Body of pancreas (tissue), 4 donors: ENCODE measurements around the gene LEF1. TPM values are rescaled to one million over a fixed set of nuclear protein-coding genes. Genes with fewer than 3 reads are reported as not detected.

Experiments used
- ATAC-seq: fragments of 150-250 bp; one replicate; pipeline ENCODE4 v1.9.1; 2016
- DNase-seq, 4 donors: peaks; one replicate each; pipeline ENCODE4 v3.0.0-alpha.2; 2019
- H3K27ac ChIP-seq, 4 donors: fragments of 200-600 bp; sonication (generic); 1 replicate in 3 of 4; 2 replicates in 1 of 4; pipeline versions ENCODE4 v1.5.1 to v1.6.1; 2016 to 2019; ENCODE audit warnings: mild to moderate bottlenecking in 1 of 4, mixed read lengths in 1 of 4, moderate library complexity in 1 of 4
- H3K27me3 ChIP-seq, 2 donors: fragments of 200-600 bp; sonication (generic); one replicate each; pipeline ENCODE4 v1.6.0; 2016; ENCODE audit warnings: mild to moderate bottlenecking in 1 of 2
- H3K36me3 ChIP-seq, 2 donors: fragments of 200-600 bp; sonication (generic); replicated peaks in 1 of 2; 2 replicates each; pipeline ENCODE4 v1.5.1; 2016; ENCODE audit warnings: low read depth in 2 of 2; ENCODE audit not compliant: insufficient read depth in 1 of 2
- H3K4me1 ChIP-seq: fragments of 200-600 bp; sonication (generic); one replicate; pipeline ENCODE4 v1.6.0; 2016
- H3K4me3 ChIP-seq, 2 donors: fragments of 200-600 bp; sonication (generic); 1 replicate in 1 of 2; 2 replicates in 1 of 2; pipeline ENCODE4 v1.5.1; 2016 to 2019
- H3K9me3 ChIP-seq, 3 donors: fragments of 200-600 bp; sonication (generic); 1 replicate in 2 of 3; 2 replicates in 1 of 3; pipeline ENCODE4 v1.5.1; 2016
- CTCF ChIP-seq, 7 experiments: fragments of 450-650 bp in 4 of 7; fragments of 200-600 bp in 3 of 7; sonication (generic) in 3 of 7; IDR thresholded peaks; one replicate each; pipeline ENCODE4 v1.5.1; 2016 to 2019; ENCODE audit warnings: antibody characterized with exemption in 7 of 7
- POLR2A ChIP-seq, 3 donors: fragments of 450-650 bp; IDR thresholded peaks; one replicate each; pipeline ENCODE4 v1.6.1; 2016; ENCODE audit warnings: antibody characterized with exemption in 3 of 3, mild to moderate bottlenecking in 2 of 3
- WGBS, 2 donors: methylation state at CpG; one replicate each; pipeline ENCODE4 v1.1.5; 2017; 5-methylcytosine and 5-hydroxymethylcytosine counted together
- intact Hi-C: fragments of 100-400 bp; cut with DNase I; formaldehyde crosslinking; loops from one replicate; pipeline ENCODE4 v1.15.1; 2023
- total RNA-seq, 2 donors: library from RNA; depleted of rRNA; stranded (reverse); fragments of >200 nt; gene quantifications; one replicate each; pipeline ENCODE4 v1.1.0, GENCODE V29; 2016

LEF1 gene
- total RNA-seq, 2 donors from 2014 or later: 1.6 to 5.6 TPM

GRCh38 chr4:108210989-108211835 is 42.5 kb upstream of the LEF1 start:
- intact Hi-C loops: no loop called here
- no peaks in the 10 kb centered on the region for H3K4me1 ChIP-seq
- H3K27me3 ChIP-seq: no peaks in the 10 kb centered on the region
- ATAC-seq (no peak), DNase-seq (no peak)
- no peak overlapping the region for H3K4me3 ChIP-seq
- H3K9me3 ChIP-seq: no peaks in the 10 kb centered on the region
- TF ChIP-seq CTCF (IDR thresholded peaks at IDR 0.05) (no peak), POLR2A (IDR thresholded peaks at IDR 0.05) (no peak)
- H3K27ac ChIP-seq: no peak overlapping the region
- 73 to 77% methylated on average over 5 of the region's 5 CpGs for WGBS, 2 donors
- H3K36me3 ChIP-seq: no peaks in the 10 kb centered on the region

DNA sequence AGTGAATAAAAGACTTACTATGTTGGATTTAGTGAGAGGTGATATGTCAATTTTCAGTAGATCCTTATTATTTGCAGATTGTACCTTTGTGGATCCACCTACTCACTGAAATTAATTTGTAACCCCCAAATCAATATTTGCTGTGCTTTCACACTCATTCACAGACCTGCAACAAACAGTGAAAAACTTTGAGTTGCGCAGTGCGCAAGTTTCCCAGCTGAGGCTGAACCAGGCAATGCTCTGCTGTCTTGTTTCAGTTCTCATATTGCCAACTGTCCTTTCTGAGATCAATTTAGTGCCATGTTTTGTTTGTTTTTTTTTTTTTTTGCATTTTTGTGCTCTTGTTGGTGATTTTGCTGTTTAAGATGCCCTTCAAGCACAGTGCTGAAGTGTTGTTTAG is 40.8 kb upstream of the LEF1 start:
- DNase-seq: no peak
- no peak for TF ChIP-seq CTCF (IDR thresholded peaks at IDR 0.05)
- intact Hi-C loops: no loop called here
- ATAC-seq: no peak
- H3K9me3 ChIP-seq: no peaks in the 10 kb centered on the region
- no peak overlapping the region for H3K4me3 ChIP-seq
- 82 to 84% methylated on average over 2 of the region's 2 CpGs for WGBS, 2 donors
- H3K27ac ChIP-seq: no peak overlapping the region
- H3K36me3 ChIP-seq: no peaks in the 10 kb centered on the region
- H3K27me3 ChIP-seq: no peaks in the 10 kb centered on the region
- no peaks in the 10 kb centered on the region for H3K4me1 ChIP-seq

DNA sequence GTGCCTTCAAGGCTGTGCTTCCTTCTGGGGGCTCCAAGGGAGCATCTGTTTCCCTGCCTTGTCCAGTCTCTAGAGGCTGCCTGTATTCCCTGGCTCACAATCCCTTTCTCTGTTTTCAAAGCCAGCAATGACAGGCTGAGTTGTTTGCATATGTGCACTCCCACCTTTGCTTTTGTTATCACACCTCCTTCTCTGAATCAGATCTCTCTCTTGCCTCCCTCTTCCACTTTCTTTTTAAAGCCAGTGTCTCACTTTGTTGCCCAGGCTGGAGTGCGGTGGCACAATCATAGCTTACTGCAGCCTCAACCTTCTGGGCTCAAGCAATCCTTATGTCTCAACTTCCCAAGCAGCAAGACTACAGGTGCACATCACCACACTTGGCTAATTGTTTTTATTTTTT is 37.1 kb upstream of the LEF1 start:
- no peaks in the 10 kb centered on the region for H3K36me3 ChIP-seq
- H3K27me3 ChIP-seq: no peaks in the 10 kb centered on the region
- WGBS, 2 donors: 92 to 95% methylated on average over 1 of the region's 1 CpG
- ATAC-seq: no peak
- TF ChIP-seq POLR2A (IDR thresholded peaks at IDR 0.05): no peak
- no peak for TF ChIP-seq CTCF (IDR thresholded peaks at IDR 0.05)
- H3K9me3 ChIP-seq: no peaks in the 10 kb centered on the region
- no peaks in the 10 kb centered on the region for H3K4me1 ChIP-seq
- H3K27ac ChIP-seq: no peak overlapping the region
- H3K4me3 ChIP-seq: no peak overlapping the region
- DNase-seq: no peak
- intact Hi-C loops: no loop called here

- no peak overlapping the region for H3K4me3 ChIP-seq
- no peaks in the 10 kb centered on the region for H3K36me3 ChIP-seq
- H3K27ac ChIP-seq: no peak overlapping the region
- ATAC-seq (no peak), DNase-seq (no peak)
- TF ChIP-seq CTCF (IDR thresholded peaks at IDR 0.05) (no peak), POLR2A (IDR thresholded peaks at IDR 0.05) (no peak)
- no peaks in the 10 kb centered on the region for H3K9me3 ChIP-seq
- intact Hi-C loops: no loop called here
- H3K27me3 ChIP-seq: no peaks in the 10 kb centered on the region
- H3K4me1 ChIP-seq: no peaks in the 10 kb centered on the region
- 69 to 90% methylated on average over 2 of the region's 2 CpGs for WGBS, 2 donors
Measured at GRCh38 chr4:108204518-108204917, 35.8 kb upstream of the LEF1 start.

DNA sequence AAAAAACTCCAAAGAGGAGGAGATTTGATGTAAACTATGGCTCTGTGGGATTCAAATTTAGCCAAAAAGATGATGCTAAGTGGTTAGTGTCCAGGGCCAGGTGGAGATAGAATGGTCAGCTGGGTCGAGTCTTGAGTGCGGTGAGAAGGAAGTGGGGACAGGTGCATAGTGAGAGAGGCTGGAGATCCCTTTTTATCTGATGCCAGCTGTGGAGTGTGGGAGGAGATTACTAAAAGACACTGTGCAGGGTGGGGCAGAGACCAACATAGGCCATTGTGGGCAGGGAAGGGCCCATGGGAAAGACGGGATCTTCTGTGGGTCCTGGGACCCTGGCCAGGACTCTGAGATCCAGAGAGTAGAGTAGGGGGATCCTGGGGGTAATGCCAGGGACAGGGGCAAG is 34.6 kb upstream of the LEF1 start:
- Histone ChIP-seq H3K27ac (no peak overlapping the region), H3K4me1 (no peaks in the 10 kb centered on the region), H3K9me3 (no peaks in the 10 kb centered on the region), H3K36me3 (no peaks in the 10 kb centered on the region), H3K4me3 (no peak overlapping the region), H3K27me3 (no peaks in the 10 kb centered on the region)
- 76 to 82% methylated on average over 3 of the region's 3 CpGs for WGBS, 2 donors
- no peak for DNase-seq
- no peak for ATAC-seq
- intact Hi-C loops: no loop called here
- TF ChIP-seq CTCF (IDR thresholded peaks at IDR 0.05): no peak
- TF ChIP-seq POLR2A (IDR thresholded peaks at IDR 0.05): no peak
